Activated CD4-positive, alpha-beta T cell treated with anti-CD3 and anti-CD28 coated beads, Interleukin-2, amount 10 ng/mL, durations not matched to agents 7 days and 5 days (primary cell): ENCODE data around the gene CLMP. TPM values are rescaled to one million over a fixed set of nuclear protein-coding genes. Genes with fewer than 3 reads are reported as not detected.
A peak's percentile ranks its signal among the peaks of the same experiment; 100 is the strongest.
"Not testable (repeated sequence)": the region's sequence is repeated elsewhere in the genome, so short reads cannot be mapped to it uniquely, and the experiment has no call there.

ENCODE experiments used
- CTCF ChIA-PET: fragments of 350-600 bp; sonication (Branson Sonifier 250); formaldehyde crosslinking; loops from one replicate; lab custom pipeline; 2021; ENCODE audit warnings: antibody characterized with exemption; lab: Charles Lee
- POLR2A ChIA-PET: fragments of 350-600 bp; sonication (Branson Sonifier 250); formaldehyde crosslinking; loops from one replicate; lab custom pipeline; 2021; ENCODE audit warnings: antibody characterized with exemption; lab: Charles Lee
- DNase-seq: peaks from one replicate; pipeline ENCODE4 v3.0.0-alpha.2; 2020
- H3K27ac Mint-ChIP-seq: one replicate; pipeline ENCODE4 v1.8.0; 2021; ENCODE audit warnings: mild to moderate bottlenecking, moderate library complexity, mixed read lengths
- H3K27me3 Mint-ChIP-seq: one replicate; pipeline ENCODE4 v1.8.0; 2021; ENCODE audit warnings: mixed read lengths
- H3K36me3 Mint-ChIP-seq: one replicate; pipeline ENCODE4 v1.8.0; 2021; ENCODE audit warnings: low read depth, mixed read lengths
- H3K4me1 Mint-ChIP-seq: one replicate; pipeline ENCODE4 v1.8.0; 2021; ENCODE audit warnings: mixed read lengths
- H3K4me3 Mint-ChIP-seq: one replicate; pipeline ENCODE4 v1.8.0; 2021; ENCODE audit warnings: mild to moderate bottlenecking, moderate library complexity, mixed read lengths
- H3K9me3 Mint-ChIP-seq: one replicate; pipeline ENCODE4 v1.8.0; 2021; ENCODE audit warnings: mixed read lengths
- total RNA-seq, 2 experiments: library from RNA; stranded (reverse); gene quantifications; one replicate each; pipeline ENCODE4 v1.2.3, GENCODE V29; 2021

The CLMP gene
- total RNA-seq, 2 experiments from 2014 or later: 0.15 to 0.23 TPM

GRCh38 chr11:123061403-123062157 lies 133.5 kb downstream of the CLMP start, which contains the start of gene HSPA8:
Gene HSPA8, minus strand, starts transcription at chr11:123062136. Its CDS starts 812 bp downstream, at chr11:123061324.
- POLR2A ChIA-PET: interaction anchor here (0.6 to 1.0 kb wide), 5 partner anchors 8 to 204 kb away, joined by 3 to 5 read pairs (median 4); no protein-coding TSS in a partner anchor
- peaks cover 44% of the 10 kb centered on the region for H3K4me1 Mint-ChIP-seq
- CTCF ChIA-PET: interaction anchor here (0.7 to 2.2 kb wide), 4 partner anchors 8 to 24 kb away, joined by 3 to 12 read pairs (median 6); no protein-coding TSS in a partner anchor

GRCh38 chr11:123060277-123061000 lies 134.6 kb downstream of the CLMP start:
- Mint-ChIP-seq H3K4me3 (peak overlapping the region; percentile 100), H3K27ac (peak overlapping the region; percentile 100), H3K9me3 (no peaks in the 10 kb centered on the region), H3K36me3 (peaks cover 70% of the 10 kb centered on the region), H3K27me3 (no peaks in the 10 kb centered on the region), H3K4me1 (peaks cover 47% of the 10 kb centered on the region)
- DNase-seq: no peak
- POLR2A ChIA-PET: interaction anchor here (0.6 to 1.6 kb wide), 2 partner anchors 10 to 11 kb away, joined by 3 read pairs; no protein-coding TSS in a partner anchor
- CTCF ChIA-PET: interaction anchor here (0.9 to 1.6 kb wide), 5 partner anchors 13 to 391 kb away, joined by 3 to 7 read pairs (median 3); no protein-coding TSS in a partner anchor

More at GRCh38 chr11:123061403-123062157, 133.5 kb downstream of the CLMP start, which contains the start of gene HSPA8:
- Mint-ChIP-seq H3K27ac (peak within 1 kb of the TSS; percentile 100), H3K9me3 (no peaks in the 10 kb centered on the region), H3K36me3 (peaks cover 67% of the 10 kb centered on the region), H3K27me3 (no peaks in the 10 kb centered on the region), H3K4me3 (peak within 1 kb of the TSS; percentile 100)
- peak; percentile 77 for DNase-seq

DNA sequence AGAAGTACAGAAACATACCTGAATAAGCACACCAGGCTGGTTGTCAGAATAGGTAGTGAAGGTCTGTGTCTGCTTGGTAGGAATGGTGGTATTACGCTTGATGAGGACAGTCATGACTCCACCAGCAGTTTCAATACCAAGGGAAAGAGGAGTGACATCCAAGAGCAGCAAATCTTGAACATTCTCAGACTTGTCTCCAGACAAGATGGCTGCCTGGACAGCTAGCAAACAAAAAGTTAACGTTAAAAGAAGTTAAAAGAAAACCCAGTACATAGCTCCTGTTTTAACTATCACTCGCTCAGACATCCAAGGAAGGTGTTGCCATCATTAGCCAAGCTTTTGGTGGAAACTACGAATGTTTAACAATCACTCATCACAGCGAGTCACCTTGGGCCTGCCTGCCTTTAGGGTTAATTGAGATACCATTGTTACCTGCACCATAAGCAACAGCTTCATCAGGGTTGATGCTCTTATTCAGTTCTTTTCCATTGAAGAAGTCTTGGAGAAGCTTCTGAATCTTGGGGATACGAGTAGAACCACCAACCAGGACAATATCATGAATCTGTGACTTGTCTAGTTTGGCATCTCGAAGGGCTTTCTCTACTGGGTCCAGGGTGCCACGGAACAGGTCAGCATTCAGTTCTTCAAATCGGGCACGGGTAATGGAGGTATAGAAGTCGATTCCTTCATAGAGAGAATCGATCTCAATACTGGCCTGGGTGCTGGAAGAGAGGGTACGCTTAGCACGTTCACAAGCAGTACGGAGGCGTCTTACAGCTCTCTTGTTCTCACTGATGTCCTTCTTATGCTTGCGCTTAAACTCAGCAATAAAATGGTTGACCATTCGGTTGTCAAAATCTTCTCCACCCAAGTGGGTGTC lies 135.8 kb downstream of the CLMP start:
- peak overlapping the region; percentile 100 for H3K4me3 Mint-ChIP-seq
- ChIA-PET POLR2A (interaction anchor here (0.6 to 1.6 kb wide), 2 partner anchors 11 to 200 kb away, joined by 3 read pairs; no protein-coding TSS in a partner anchor), CTCF (interaction anchor here (0.8 to 1.5 kb wide), 4 partner anchors 10 to 27 kb away, joined by 3 to 7 read pairs (median 3); no protein-coding TSS in a partner anchor)
- peaks cover 47% of the 10 kb centered on the region for H3K4me1 Mint-ChIP-seq
- not testable (repeated sequence) for DNase-seq, H3K9me3 Mint-ChIP-seq, H3K27me3 Mint-ChIP-seq
- peaks cover 74% of the 10 kb centered on the region for H3K36me3 Mint-ChIP-seq
- peak overlapping the region; percentile 100 for H3K27ac Mint-ChIP-seq

DNA sequence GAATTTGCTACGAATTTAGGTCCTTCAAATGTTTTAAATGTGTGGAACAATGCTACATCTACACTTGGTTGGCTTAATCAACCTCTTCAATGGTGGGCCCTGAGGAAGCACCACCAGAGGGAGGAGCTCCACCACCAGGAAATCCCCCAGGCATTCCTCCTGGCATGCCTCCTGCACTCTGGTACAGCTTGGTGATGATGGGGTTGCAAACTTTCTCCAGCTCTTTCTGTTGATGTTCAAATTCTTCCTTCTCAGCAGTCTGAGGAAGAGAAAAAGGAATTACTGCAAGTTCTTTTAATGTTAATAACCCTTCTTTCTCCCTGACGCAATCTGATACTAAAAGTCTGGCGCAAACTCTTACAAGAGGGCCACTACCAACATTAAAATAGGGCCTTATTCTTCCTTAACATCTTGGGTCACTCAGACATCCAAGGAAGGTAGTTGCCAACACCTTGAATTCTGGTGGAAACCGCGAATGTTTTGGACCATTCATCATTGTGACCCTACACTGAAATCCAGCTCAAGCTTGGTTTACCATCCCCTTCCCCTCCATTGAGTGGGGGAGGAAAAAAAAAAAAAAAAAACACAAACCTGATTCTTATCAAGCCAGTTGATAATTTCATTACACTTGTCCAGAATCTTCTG lies 137.3 kb downstream of the CLMP start:
- POLR2A ChIA-PET: no interaction called here
- peak overlapping the region; percentile 78 for H3K27ac Mint-ChIP-seq
- H3K36me3 Mint-ChIP-seq: peaks cover 78% of the 10 kb centered on the region
- no peaks in the 10 kb centered on the region for H3K9me3 Mint-ChIP-seq
- H3K27me3 Mint-ChIP-seq: no peaks in the 10 kb centered on the region
- H3K4me3 Mint-ChIP-seq: peak overlapping the region; percentile 100
- CTCF ChIA-PET: interaction anchor here (0.7 to 1.3 kb wide), 7 partner anchors 12 to 393 kb away, joined by 3 to 6 read pairs (median 3); partner anchors contain the start of gene BSX
- peaks cover 45% of the 10 kb centered on the region for H3K4me1 Mint-ChIP-seq
- no peak for DNase-seq

- POLR2A ChIA-PET: interaction anchor here (0.5 to 0.8 kb wide), 4 partner anchors 24 to 441 kb away, joined by 3 to 4 read pairs (median 3); no protein-coding TSS in a partner anchor
- peaks cover 45% of the 10 kb centered on the region for H3K4me1 Mint-ChIP-seq
These were observed 138.1 kb downstream of the CLMP start for GRCh38 chr11:123056835-123057491.

GRCh38 chr11:123055191-123055901 lies 139.7 kb downstream of the CLMP start:
- Mint-ChIP-seq H3K36me3 (peaks cover 62% of the 10 kb centered on the region), H3K9me3 (no peaks in the 10 kb centered on the region), H3K27me3 (no peaks in the 10 kb centered on the region), H3K4me3 (no peak overlapping the region), H3K27ac (peak overlapping the region; percentile 64), H3K4me1 (peaks cover 45% of the 10 kb centered on the region)
- ChIA-PET POLR2A (interaction anchor here (0.6 to 0.9 kb wide), 3 partner anchors 51 to 408 kb away, joined by 3 read pairs; no protein-coding TSS in a partner anchor), CTCF (interaction anchor here (0.6 to 3.4 kb wide), 13 partner anchors 8 to 192 kb away, joined by 3 to 13 read pairs (median 5); partner anchors contain the start of gene HSPA8)
- no peak for DNase-seq

More at GRCh38 chr11:123056835-123057491, 138.1 kb downstream of the CLMP start:
- Mint-ChIP-seq H3K9me3 (no peaks in the 10 kb centered on the region), H3K27ac (peak overlapping the region; percentile 78), H3K27me3 (no peaks in the 10 kb centered on the region), H3K4me3 (peak overlapping the region; percentile 100), H3K36me3 (peaks cover 78% of the 10 kb centered on the region)
- CTCF ChIA-PET: interaction anchor here (0.6 to 3.4 kb wide), 7 partner anchors 9 to 394 kb away, joined by 3 to 12 read pairs (median 3); no protein-coding TSS in a partner anchor
- DNase-seq: no peak

- DNase-seq: peak; percentile 54
- Mint-ChIP-seq H3K9me3 (no peaks in the 10 kb centered on the region), H3K36me3 (peaks cover 53% of the 10 kb centered on the region), H3K4me1 (peaks cover 45% of the 10 kb centered on the region), H3K27me3 (no peaks in the 10 kb centered on the region), H3K4me3 (no peak overlapping the region), H3K27ac (peak overlapping the region; percentile 73)
- ChIA-PET CTCF (interaction anchor here (0.5 to 3.4 kb wide), 23 partner anchors 8 to 1683 kb away, joined by 3 to 13 read pairs (median 4); partner anchors contain the start of gene HSPA8), POLR2A (interaction anchor here (0.6 to 1.8 kb wide), 4 partner anchors 8 to 54 kb away, joined by 3 to 5 read pairs (median 3); partner anchors contain the start of gene HSPA8)
These were observed 140.6 kb downstream of the CLMP start for GRCh38 chr11:123054301-123055065.

- ChIA-PET CTCF (interaction anchor here (1.0 to 3.2 kb wide), 7 partner anchors 10 to 201 kb away, joined by 3 to 13 read pairs (median 4); partner anchors contain the start of gene HSPA8), POLR2A (interaction anchor here (1.8 kb wide), 1 partner anchor 9 kb away, joined by 5 read pairs; the partner anchor contains the start of gene HSPA8)
- no peak for DNase-seq
- Mint-ChIP-seq H3K27ac (no peak overlapping the region), H3K4me3 (no peak overlapping the region), H3K27me3 (no peaks in the 10 kb centered on the region), H3K4me1 (peaks cover 35% of the 10 kb centered on the region), H3K9me3 (no peaks in the 10 kb centered on the region), H3K36me3 (peaks cover 40% of the 10 kb centered on the region)
These were observed 141.9 kb downstream of the CLMP start for GRCh38 chr11:123052901-123053721.

GRCh38 chr11:123051634-123052033 lies 143.4 kb downstream of the CLMP start:
- Mint-ChIP-seq H3K9me3 (no peaks in the 10 kb centered on the region), H3K27ac (no peak overlapping the region)

More at GRCh38 chr11:123051634-123052033, 143.4 kb downstream of the CLMP start:
- Mint-ChIP-seq H3K4me3 (no peak overlapping the region), H3K4me1 (peaks cover 20% of the 10 kb centered on the region), H3K27me3 (no peaks in the 10 kb centered on the region), H3K36me3 (peaks cover 25% of the 10 kb centered on the region)
- no peak for DNase-seq
- POLR2A ChIA-PET: no interaction called here
- CTCF ChIA-PET: no interaction called here
